ENCODE measurements around the gene RBMY1J. TPM values are rescaled to one million over a fixed set of nuclear protein-coding genes. Genes with fewer than 3 reads are reported as not detected.
"Not testable (repeated sequence)": the region's sequence is repeated elsewhere in the genome, so short reads cannot be mapped to it uniquely, and the experiment has no call there.

The RBMY1J gene
- total RNA-seq = not detected

GRCh38 chrY:22403110-22403509 is at the start of gene RBMY1J:
TSS of gene RBMY1J (plus strand) at chrY:22403410. CDS start at chrY:22405448, 2,038 bp downstream.
- H3K4me1 ChIP-seq, H3K27ac ChIP-seq, H3K9me3 ChIP-seq, H3K36me3 ChIP-seq, H3K4me3 ChIP-seq, H3K27me3 ChIP-seq, DNase-seq: not testable (repeated sequence)

- H3K27ac ChIP-seq = no peak overlapping the region
- H3K4me1 ChIP-seq = no peaks in the 10 kb centered on the region
- TF ChIP-seq CTCF (IDR thresholded peaks at IDR 0.05) = no peak
- no peak for TF ChIP-seq POLR2A (IDR thresholded peaks at IDR 0.05)
- DNase-seq = no peak
- no peaks in the 10 kb centered on the region for H3K27me3 ChIP-seq
- H3K9me3 ChIP-seq = no peaks in the 10 kb centered on the region
- H3K36me3 ChIP-seq = no peaks in the 10 kb centered on the region
- H3K4me3 ChIP-seq = no peak overlapping the region
Measured at GRCh38 chrY:22367416-22367815, 35.8 kb upstream of the RBMY1J start.

GRCh38 chrY:22370623-22371022 is 32.6 kb upstream of the RBMY1J start:
- Histone ChIP-seq H3K27ac (no peak overlapping the region), H3K4me3 (no peak overlapping the region), H3K36me3 (no peaks in the 10 kb centered on the region), H3K27me3 (no peaks in the 10 kb centered on the region), H3K9me3 (no peaks in the 10 kb centered on the region), H3K4me1 (no peaks in the 10 kb centered on the region)
- TF ChIP-seq CTCF (IDR thresholded peaks at IDR 0.05) = no peak
- TF ChIP-seq POLR2A (IDR thresholded peaks at IDR 0.05) = no peak
- no peak for DNase-seq

GRCh38 chrY:22373494-22373893 is 29.7 kb upstream of the RBMY1J start:
- H3K4me1 ChIP-seq = no peaks in the 10 kb centered on the region
- no peak for DNase-seq
- no peak overlapping the region for H3K27ac ChIP-seq
- no peak overlapping the region for H3K4me3 ChIP-seq
- no peaks in the 10 kb centered on the region for H3K9me3 ChIP-seq
- H3K36me3 ChIP-seq = no peaks in the 10 kb centered on the region
- H3K27me3 ChIP-seq = no peaks in the 10 kb centered on the region
- TF ChIP-seq CTCF (IDR thresholded peaks at IDR 0.05) (no peak), POLR2A (IDR thresholded peaks at IDR 0.05) (no peak)

GRCh38 chrY:22444718-22445396 is 41.6 kb downstream of the RBMY1J start:
- not testable (repeated sequence) for DNase-seq, H3K36me3 ChIP-seq

GRCh38 chrY:22455522-22455921 is 52.3 kb downstream of the RBMY1J start:
- not testable (repeated sequence) for H3K36me3 ChIP-seq, H3K4me1 ChIP-seq, H3K9me3 ChIP-seq, DNase-seq, H3K4me3 ChIP-seq, H3K27me3 ChIP-seq, H3K27ac ChIP-seq

More at GRCh38 chrY:22444718-22445396, 41.6 kb downstream of the RBMY1J start:
- H3K27ac ChIP-seq, H3K27me3 ChIP-seq, H3K9me3 ChIP-seq, H3K4me3 ChIP-seq, H3K4me1 ChIP-seq: not testable (repeated sequence)

GRCh38 chrY:22461962-22462361 is 58.8 kb downstream of the RBMY1J start:
- H3K27me3 ChIP-seq, H3K27ac ChIP-seq, H3K36me3 ChIP-seq, H3K9me3 ChIP-seq, H3K4me3 ChIP-seq, H3K4me1 ChIP-seq, DNase-seq: not testable (repeated sequence)

Other genes starting within 250 kb of the RBMY1J start
- gene RBMY1F, start 220.5 kb upstream of the RBMY1J start, total RNA-seq = not detected